Hepatocyte (in vitro differentiated cells): ENCODE results near the gene CENPP. TPM values are rescaled to one million over a fixed set of nuclear protein-coding genes. Genes with fewer than 3 reads are reported as not detected.

Source experiments
- DNase-seq: peaks from one replicate; pipeline ENCODE4 v3.0.0-alpha.2; 2016; ENCODE audit warnings: low spot score
- H2AFZ ChIP-seq: fragments of 200-600 bp; sonication (generic); 2 replicates; pipeline ENCODE4 v1.6.0; 2016; ENCODE audit warnings: antibody characterized with exemption, mild to moderate bottlenecking
- H3K27ac ChIP-seq: fragments of 200-600 bp; sonication (generic); 2 replicates; pipeline ENCODE4 v1.5.1; 2016; ENCODE audit warnings: mild to moderate bottlenecking
- H3K27me3 ChIP-seq: fragments of 200-600 bp; sonication (generic); 2 replicates; pipeline ENCODE4 v1.6.1; 2016
- H3K36me3 ChIP-seq: fragments of 200-600 bp; sonication (generic); replicated peaks from 2 replicates; pipeline ENCODE4 v1.5.1; 2016; ENCODE audit warnings: low read depth; ENCODE audit not compliant: insufficient read depth
- H3K4me1 ChIP-seq: fragments of 200-600 bp; sonication (generic); 2 replicates; pipeline ENCODE4 v1.5.1; 2016; ENCODE audit warnings: mild to moderate bottlenecking, moderate library complexity; ENCODE audit not compliant: insufficient read depth
- H3K4me2 ChIP-seq: fragments of 200-600 bp; sonication (generic); 2 replicates; pipeline ENCODE4 v1.6.0; 2016
- H3K4me3 ChIP-seq: fragments of 200-600 bp; sonication (generic); 2 replicates; pipeline ENCODE4 v1.5.1; 2016; ENCODE audit warnings: mild to moderate bottlenecking
- H3K79me2 ChIP-seq: fragments of 200-600 bp; sonication (generic); 2 replicates; pipeline ENCODE4 v1.6.0; 2017; ENCODE audit warnings: mild to moderate bottlenecking
- H3K9me2 ChIP-seq: fragments of 200-600 bp; sonication (generic); replicated peaks from 2 replicates; pipeline ENCODE4 v1.6.0; 2017; ENCODE audit warnings: mild to moderate bottlenecking; ENCODE audit not compliant: insufficient read depth
- H3K9me3 ChIP-seq: fragments of 200-600 bp; sonication (generic); 2 replicates; pipeline ENCODE4 v1.5.1; 2016; ENCODE audit warnings: low read depth, mild to moderate bottlenecking
- H4K20me1 ChIP-seq: fragments of 200-600 bp; sonication (generic); 2 replicates; pipeline ENCODE4 v1.6.0; 2016; ENCODE audit warnings: mild to moderate bottlenecking; ENCODE audit not compliant: insufficient read depth, poor library complexity, severe bottlenecking
- CTCF ChIP-seq: fragments of 200-600 bp; sonication (generic); IDR thresholded peaks from 2 replicates; pipeline ENCODE4 v1.5.1; 2016; ENCODE audit warnings: antibody characterized with exemption, mild to moderate bottlenecking; ENCODE audit not compliant: poor library complexity
- EZH2 ChIP-seq: fragments of 200-600 bp; sonication (generic); IDR thresholded peaks from 2 replicates; pipeline ENCODE4 v1.6.1; 2016; ENCODE audit warnings: antibody characterized with exemption, mild to moderate bottlenecking, borderline replicate concordance
- EZH2phosphoT487 ChIP-seq: fragments of 200-600 bp; sonication (generic); IDR thresholded peaks from one replicate; pipeline ENCODE4 v1.6.1; 2018; ENCODE audit warnings: antibody characterized with exemption, mild to moderate bottlenecking, low read depth, moderate library complexity; ENCODE audit not compliant: unreplicated experiment, severe bottlenecking
- WGBS: methylation state at CpG from one replicate; pipeline ENCODE4 v1.1.6; 2016; ENCODE audit warnings: low lambda C conversion rate; ENCODE audit errors: missing lambda C conversion rate; 5-methylcytosine and 5-hydroxymethylcytosine counted together
- polyA plus RNA-seq: library from polyadenylated mRNA; unstranded; fragments of >200 nt; fragmentation: Nextera tagmentation; extraction: Ambion mirVana; gene quantifications from 2 replicates; pipeline ENCODE4 v1.2.1, GENCODE V29; 2016
- total RNA-seq: library from RNA; depleted of rRNA; stranded (reverse); fragments of >200 nt; gene quantifications from 2 replicates; pipeline ENCODE4 v1.2.3, GENCODE V29; 2014

CENPP gene
- total and polyA plus RNA-seq, 2 experiments from 2014 or later, result 5.1 to 5.9 TPM

GRCh38 chr9:92529124-92529523 is 203.4 kb downstream of the CENPP start:
- Histone ChIP-seq H3K9me2 (no peaks in the 10 kb centered on the region), H3K9me3 (no peaks in the 10 kb centered on the region), H3K27ac (no peak overlapping the region), H3K4me1 (no peaks in the 10 kb centered on the region), H3K79me2 (no peaks in the 10 kb centered on the region), H3K36me3 (no peaks in the 10 kb centered on the region), H3K4me2 (no peak overlapping the region), H2AFZ (no peak overlapping the region), H3K4me3 (no peak overlapping the region), H3K27me3 (no peaks in the 10 kb centered on the region), H4K20me1 (no peaks in the 10 kb centered on the region)
- over 99% methylated on average over 3 of the region's 3 CpGs for WGBS
- TF ChIP-seq EZH2 (no peak), CTCF (no peak), EZH2phosphoT487 (no peak)
- no peak for DNase-seq

- TF ChIP-seq EZH2phosphoT487 (no peak), CTCF (no peak), EZH2 (no peak)
- DNase-seq, result no peak
- Histone ChIP-seq H3K4me3 (no peak overlapping the region), H3K36me3 (no peaks in the 10 kb centered on the region), H3K27me3 (no peaks in the 10 kb centered on the region), H3K9me2 (no peaks in the 10 kb centered on the region), H4K20me1 (no peaks in the 10 kb centered on the region), H3K4me1 (no peaks in the 10 kb centered on the region), H3K9me3 (no peaks in the 10 kb centered on the region), H3K4me2 (no peak overlapping the region), H3K27ac (no peak overlapping the region), H3K79me2 (no peaks in the 10 kb centered on the region), H2AFZ (no peak overlapping the region)
These were observed 205.1 kb downstream of the CENPP start for GRCh38 chr9:92530893-92531292.

- Histone ChIP-seq H3K27ac (peak overlapping the region; percentile 33), H3K4me3 (no peak overlapping the region), H3K79me2 (no peaks in the 10 kb centered on the region), H3K4me1 (no peaks in the 10 kb centered on the region), H3K4me2 (peak overlapping the region; percentile 67), H4K20me1 (no peaks in the 10 kb centered on the region), H3K36me3 (no peaks in the 10 kb centered on the region), H2AFZ (peak overlapping the region; percentile 20), H3K9me3 (no peaks in the 10 kb centered on the region), H3K27me3 (no peaks in the 10 kb centered on the region), H3K9me2 (no peaks in the 10 kb centered on the region)
- 87% methylated on average over 3 of the region's 3 CpGs for WGBS
- no peak for DNase-seq
- TF ChIP-seq CTCF, result no peak
- no peak for TF ChIP-seq EZH2
- no peak for TF ChIP-seq EZH2phosphoT487
These were observed 208.5 kb downstream of the CENPP start for GRCh38 chr9:92534204-92534603.

- H4K20me1 ChIP-seq, result no peaks in the 10 kb centered on the region
- H3K4me3 ChIP-seq, result no peak overlapping the region
- no peaks in the 10 kb centered on the region for H3K79me2 ChIP-seq
- peak overlapping the region; percentile 67 for H3K4me2 ChIP-seq
- H3K27ac ChIP-seq, result peak overlapping the region; percentile 33
- no peak for DNase-seq
- 38% methylated on average over 1 of the region's 1 CpG for WGBS
- no peak for TF ChIP-seq EZH2
- no peak for TF ChIP-seq EZH2phosphoT487
- no peak for TF ChIP-seq CTCF
- peak overlapping the region; percentile 20 for H2AFZ ChIP-seq
- H3K4me1 ChIP-seq, result no peaks in the 10 kb centered on the region
- no peaks in the 10 kb centered on the region for H3K9me2 ChIP-seq
- no peaks in the 10 kb centered on the region for H3K27me3 ChIP-seq
- H3K36me3 ChIP-seq, result no peaks in the 10 kb centered on the region
- H3K9me3 ChIP-seq, result no peaks in the 10 kb centered on the region
These were observed 208.9 kb downstream of the CENPP start for GRCh38 chr9:92534674-92535073.
